HEK293 (cell line): ENCODE results near the gene SLC43A1.
A peak's percentile ranks its signal among the peaks of the same experiment; 100 is the strongest.

Experiments used
- CTCF ChIA-PET: fragments of 350-600 bp; formaldehyde crosslinking; extraction: SDS; loops from one replicate; lab custom pipeline; 2021; ENCODE audit warnings: antibody characterized with exemption; lab: Yijun Ruan, JAX
- POLR2A ChIA-PET: fragments of 300-600 bp; formaldehyde crosslinking; extraction: SDS; loops from one replicate; lab custom pipeline; 2020; ENCODE audit warnings: antibody characterized with exemption, inconsistent platforms; lab: Yijun Ruan, JAX
- H3K27ac ChIP-seq: fragments of 200-500 bp; sonication (Bioruptor generic); 2 replicates; pipeline ENCODE4 v1.5.1; 2014; ENCODE audit warnings: low read depth, low read length, control low read depth, inconsistent platforms; ENCODE audit errors: extremely low read depth
- H3K36me3 ChIP-seq, 2 experiments: fragments of 200-500 bp in 1 of 2; sonication (Bioruptor generic) in 1 of 2; 1 replicate in 1 of 2; 2 replicates in 1 of 2; pipeline ENCODE4 v1.5.1; 2014 to 2017; ENCODE audit warnings: inconsistent platforms in 2 of 2, low read length in 2 of 2; ENCODE audit not compliant: control insufficient read depth in 2 of 2, insufficient read depth in 1 of 2
- H3K4me1 ChIP-seq: fragments of 200-500 bp; sonication (Bioruptor generic); 2 replicates; pipeline ENCODE4 v1.5.1; 2014; ENCODE audit warnings: mild to moderate bottlenecking, low read length, inconsistent platforms; ENCODE audit not compliant: control insufficient read depth, insufficient read depth
- H3K4me3 ChIP-seq: 2 replicates; pipeline ENCODE4 v1.5.1; 2011; ENCODE audit warnings: low read depth, mild to moderate bottlenecking, control low read depth, low read length, moderate library complexity
- H3K9me3 ChIP-seq: fragments of 200-500 bp; sonication (Bioruptor generic); 2 replicates; pipeline ENCODE4 v1.5.1; 2014; ENCODE audit warnings: low read depth, low read length, inconsistent platforms; ENCODE audit not compliant: control insufficient read depth, insufficient read depth
- PRDM10 ChIP-seq: fragments of 450-650 bp; formaldehyde crosslinking; IDR thresholded peaks from 2 replicates; pipeline ENCODE4 v1.5.1; 2016; ENCODE audit warnings: missing biosample characterization, missing genetic modification characterization
- RBAK ChIP-seq: fragments of 450-650 bp; formaldehyde crosslinking; IDR thresholded peaks from 2 replicates; pipeline ENCODE4 v1.5.1; 2016; ENCODE audit warnings: missing biosample characterization, missing genetic modification characterization
- YY1 ChIP-seq: fragments of 450-650 bp; formaldehyde crosslinking; IDR thresholded peaks from 2 replicates; pipeline ENCODE4 v1.5.1; 2018; ENCODE audit warnings: missing biosample characterization, missing genetic modification characterization
- ZBTB11 ChIP-seq: fragments of 450-650 bp; formaldehyde crosslinking; conservative IDR thresholded peaks from 2 replicates; pipeline ENCODE4 v1.5.1; 2016; ENCODE audit warnings: low read depth, missing biosample characterization, missing genetic modification characterization
- ZFP69B ChIP-seq: fragments of 450-650 bp; formaldehyde crosslinking; IDR thresholded peaks from 2 replicates; pipeline ENCODE4 v1.5.1; 2016; ENCODE audit warnings: missing biosample characterization, missing genetic modification characterization
- ZNF114 ChIP-seq: fragments of 450-650 bp; formaldehyde crosslinking; IDR thresholded peaks from 2 replicates; pipeline ENCODE4 v1.5.0; 2017; ENCODE audit warnings: missing biosample characterization, missing genetic modification characterization
- ZNF398 ChIP-seq: fragments of 450-650 bp; formaldehyde crosslinking; IDR thresholded peaks from 2 replicates; pipeline ENCODE4 v1.5.1; 2017; ENCODE audit warnings: missing biosample characterization, missing genetic modification characterization
- ZNF426 ChIP-seq: fragments of 450-650 bp; formaldehyde crosslinking; IDR thresholded peaks from 2 replicates; pipeline ENCODE4 v1.5.1; 2017; ENCODE audit warnings: missing biosample characterization, missing genetic modification characterization, mild to moderate bottlenecking, inconsistent platforms, moderate library complexity
- ZNF473 ChIP-seq: fragments of 450-650 bp; formaldehyde crosslinking; IDR thresholded peaks from 2 replicates; pipeline ENCODE4 v1.5.1; 2017; ENCODE audit warnings: missing biosample characterization, missing genetic modification characterization
- ZNF571 ChIP-seq: fragments of 450-650 bp; formaldehyde crosslinking; IDR thresholded peaks from 2 replicates; pipeline ENCODE4 v1.5.0; 2017; ENCODE audit warnings: missing biosample characterization, missing genetic modification characterization
- ZNF645 ChIP-seq: fragments of 450-650 bp; formaldehyde crosslinking; IDR thresholded peaks from 2 replicates; pipeline ENCODE4; 2016; ENCODE audit warnings: missing biosample characterization, missing genetic modification characterization
- ZNF692 ChIP-seq: fragments of 450-650 bp; formaldehyde crosslinking; IDR thresholded peaks from 2 replicates; pipeline ENCODE4 v1.5.1; 2016; ENCODE audit warnings: missing biosample characterization, missing genetic modification characterization
- ZNF76 ChIP-seq: fragments of 450-650 bp; formaldehyde crosslinking; IDR thresholded peaks from 2 replicates; pipeline ENCODE4; 2016; ENCODE audit warnings: low read depth, missing biosample characterization, missing genetic modification characterization, borderline replicate concordance
- ZNF791 ChIP-seq: fragments of 450-650 bp; formaldehyde crosslinking; IDR thresholded peaks from 2 replicates; pipeline ENCODE4 v1.5.1; 2016; ENCODE audit warnings: missing biosample characterization, missing genetic modification characterization
- ZSCAN18 ChIP-seq: fragments of 450-650 bp; formaldehyde crosslinking; IDR thresholded peaks from 2 replicates; pipeline ENCODE4 v1.5.1; 2016; ENCODE audit warnings: missing biosample characterization, missing genetic modification characterization
- TF ChIP-seq, protein P1 (sequence below): fragments of 450-650 bp; formaldehyde crosslinking; IDR thresholded peaks from 2 replicates; pipeline ENCODE4 v1.5.1; 2017; ENCODE audit warnings: missing biosample characterization, missing genetic modification characterization

The SLC43A1 gene

GRCh38 chr11:57513452-57513795 lies 2.1 kb downstream of the SLC43A1 start:
- ChIA-PET CTCF (interaction anchor here (0.8 to 6.7 kb wide), 5 partner anchors 12 to 57 kb away, joined by 3 to 71 read pairs (median 4); no protein-coding TSS in a partner anchor), POLR2A (interaction anchor here (1.6 kb wide), 1 partner anchor 20 kb away, joined by 4 read pairs; no protein-coding TSS in a partner anchor)
- H3K4me1 ChIP-seq: no peaks in the 10 kb centered on the region
- TF ChIP-seq ZBTB11 (tag by site-specific recombination): no peak
- peak; percentile 93 for TF ChIP-seq ZNF692 (tag by site-specific recombination)
- no peak for TF ChIP-seq ZNF426 (tag by site-specific recombination)
- TF ChIP-seq ZFP69B (tag by site-specific recombination): peak; percentile 82; the same call in 1 of the 2 replicates
- no peak for TF ChIP-seq ZNF791
- no peak for TF ChIP-seq ZNF473 (tag by site-specific recombination)
- TF ChIP-seq ZNF398 (tag by site-specific recombination): no peak
- TF ChIP-seq ZNF114 (tag by site-specific recombination): no peak
- TF ChIP-seq RBAK (tag by site-specific recombination): no peak
- no peak overlapping the region for H3K4me3 ChIP-seq
- no peaks in the 10 kb centered on the region for H3K9me3 ChIP-seq
- no peak overlapping the region for H3K27ac ChIP-seq
- no peaks in the 10 kb centered on the region for H3K36me3 ChIP-seq

DNA sequence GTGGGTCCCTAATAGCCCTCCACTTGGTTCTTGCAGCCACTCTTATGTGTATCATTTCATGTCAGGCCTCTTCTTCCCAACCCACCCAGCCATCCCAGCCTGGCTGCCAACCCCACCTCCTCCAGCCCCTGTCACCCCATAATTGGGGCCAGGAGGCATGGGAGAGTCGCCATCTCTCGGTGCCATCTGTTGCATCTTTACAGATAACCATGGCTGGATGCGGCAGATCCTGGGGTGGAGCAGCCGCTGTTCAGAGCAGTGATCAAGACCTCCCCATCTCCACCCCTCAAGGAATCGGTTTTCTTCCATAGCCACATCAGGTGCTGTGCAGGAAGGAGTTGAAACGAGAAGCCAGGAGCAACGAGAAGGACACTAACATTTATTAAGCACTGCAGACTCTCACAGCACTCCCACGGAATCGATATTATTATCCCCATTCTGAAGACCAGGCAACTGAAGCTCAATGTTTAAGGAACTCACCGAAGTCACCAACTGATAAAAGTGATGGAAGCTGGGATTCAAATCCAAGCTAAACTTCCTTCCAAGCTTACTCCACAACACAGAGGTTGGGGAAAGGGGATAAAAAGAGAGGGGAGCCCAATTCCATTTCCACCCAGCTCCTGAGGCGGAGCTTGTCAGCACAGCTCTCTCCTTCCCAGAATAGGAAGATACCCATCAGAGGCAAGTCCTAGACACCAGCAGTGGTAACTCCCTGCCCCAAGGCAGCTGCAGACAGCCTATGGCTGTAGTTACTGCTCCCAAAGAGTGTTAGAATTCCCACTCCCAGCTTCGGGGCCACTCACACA lies 2.7 kb downstream of the SLC43A1 start:
- POLR2A ChIA-PET: interaction anchor here (1.6 kb wide), 1 partner anchor 19 kb away, joined by 4 read pairs; no protein-coding TSS in a partner anchor
- no peaks in the 10 kb centered on the region for H3K9me3 ChIP-seq
- H3K4me3 ChIP-seq: no peak overlapping the region
- CTCF ChIA-PET: interaction anchor here (0.7 to 6.7 kb wide), 6 partner anchors 11 to 129 kb away, joined by 3 to 71 read pairs (median 4); no protein-coding TSS in a partner anchor
- no peak overlapping the region for H3K27ac ChIP-seq
- no peaks in the 10 kb centered on the region for H3K4me1 ChIP-seq
- H3K36me3 ChIP-seq: no peaks in the 10 kb centered on the region
- TF ChIP-seq YY1 (tag by site-specific recombination) (no peak), ZSCAN18 (tag by site-specific recombination) (no peak), ZNF645 (tag by site-specific recombination) (no peak), PRDM10 (tag by site-specific recombination) (peak; percentile 74), ZNF571 (tag by site-specific recombination) (no peak), ZNF76 (tag by site-specific recombination) (no peak)
- TF ChIP-seq, protein P1, sequence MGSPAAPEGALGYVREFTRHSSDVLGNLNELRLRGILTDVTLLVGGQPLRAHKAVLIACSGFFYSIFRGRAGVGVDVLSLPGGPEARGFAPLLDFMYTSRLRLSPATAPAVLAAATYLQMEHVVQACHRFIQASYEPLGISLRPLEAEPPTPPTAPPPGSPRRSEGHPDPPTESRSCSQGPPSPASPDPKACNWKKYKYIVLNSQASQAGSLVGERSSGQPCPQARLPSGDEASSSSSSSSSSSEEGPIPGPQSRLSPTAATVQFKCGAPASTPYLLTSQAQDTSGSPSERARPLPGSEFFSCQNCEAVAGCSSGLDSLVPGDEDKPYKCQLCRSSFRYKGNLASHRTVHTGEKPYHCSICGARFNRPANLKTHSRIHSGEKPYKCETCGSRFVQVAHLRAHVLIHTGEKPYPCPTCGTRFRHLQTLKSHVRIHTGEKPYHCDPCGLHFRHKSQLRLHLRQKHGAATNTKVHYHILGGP (tag by site-specific recombination): no peak
